ENCODE data around the gene RAB11FIP5.
"Not testable (repeated sequence)": the region's sequence is repeated elsewhere in the genome, so short reads cannot be mapped to it uniquely, and the experiment has no call there.

RAB11FIP5 gene, protein sequence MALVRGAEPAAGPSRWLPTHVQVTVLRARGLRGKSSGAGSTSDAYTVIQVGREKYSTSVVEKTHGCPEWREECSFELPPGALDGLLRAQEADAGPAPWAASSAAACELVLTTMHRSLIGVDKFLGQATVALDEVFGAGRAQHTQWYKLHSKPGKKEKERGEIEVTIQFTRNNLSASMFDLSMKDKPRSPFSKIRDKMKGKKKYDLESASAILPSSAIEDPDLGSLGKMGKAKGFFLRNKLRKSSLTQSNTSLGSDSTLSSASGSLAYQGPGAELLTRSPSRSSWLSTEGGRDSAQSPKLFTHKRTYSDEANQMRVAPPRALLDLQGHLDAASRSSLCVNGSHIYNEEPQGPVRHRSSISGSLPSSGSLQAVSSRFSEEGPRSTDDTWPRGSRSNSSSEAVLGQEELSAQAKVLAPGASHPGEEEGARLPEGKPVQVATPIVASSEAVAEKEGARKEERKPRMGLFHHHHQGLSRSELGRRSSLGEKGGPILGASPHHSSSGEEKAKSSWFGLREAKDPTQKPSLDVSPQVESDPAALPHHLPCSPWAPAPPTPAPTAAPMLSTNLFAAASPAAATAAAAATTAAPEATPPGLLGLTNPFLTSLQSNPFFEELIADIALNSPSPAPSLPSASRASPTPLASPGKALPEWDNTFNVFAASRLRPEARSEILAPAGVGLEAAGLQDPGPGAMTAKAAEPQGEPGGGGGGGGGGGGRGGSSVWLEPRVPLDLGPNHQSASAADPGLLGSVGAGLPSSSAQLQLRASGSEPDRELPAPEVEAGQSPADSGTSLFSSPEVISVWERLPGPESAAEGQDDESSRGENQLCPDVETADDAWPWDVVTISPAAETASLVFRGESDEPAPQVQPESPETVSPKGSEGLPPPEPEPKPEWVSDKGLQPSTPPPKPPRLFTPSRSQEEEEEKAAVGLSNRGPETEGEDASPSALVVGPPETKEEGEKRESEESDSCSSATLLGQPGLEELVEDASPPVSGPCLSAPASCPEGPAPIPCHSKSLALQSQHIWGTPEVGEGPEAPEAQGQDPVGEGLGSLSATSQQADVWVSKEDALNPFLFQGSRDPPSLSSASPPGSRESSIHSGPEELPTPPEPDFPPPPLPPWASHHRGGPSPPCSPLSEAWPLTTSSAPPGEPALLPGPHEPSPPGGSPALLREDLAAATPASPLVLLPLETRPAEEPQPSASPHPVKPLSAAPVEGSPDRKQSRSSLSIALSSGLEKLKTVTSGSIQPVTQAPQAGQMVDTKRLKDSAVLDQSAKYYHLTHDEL (N-terminal part only)

DNA sequence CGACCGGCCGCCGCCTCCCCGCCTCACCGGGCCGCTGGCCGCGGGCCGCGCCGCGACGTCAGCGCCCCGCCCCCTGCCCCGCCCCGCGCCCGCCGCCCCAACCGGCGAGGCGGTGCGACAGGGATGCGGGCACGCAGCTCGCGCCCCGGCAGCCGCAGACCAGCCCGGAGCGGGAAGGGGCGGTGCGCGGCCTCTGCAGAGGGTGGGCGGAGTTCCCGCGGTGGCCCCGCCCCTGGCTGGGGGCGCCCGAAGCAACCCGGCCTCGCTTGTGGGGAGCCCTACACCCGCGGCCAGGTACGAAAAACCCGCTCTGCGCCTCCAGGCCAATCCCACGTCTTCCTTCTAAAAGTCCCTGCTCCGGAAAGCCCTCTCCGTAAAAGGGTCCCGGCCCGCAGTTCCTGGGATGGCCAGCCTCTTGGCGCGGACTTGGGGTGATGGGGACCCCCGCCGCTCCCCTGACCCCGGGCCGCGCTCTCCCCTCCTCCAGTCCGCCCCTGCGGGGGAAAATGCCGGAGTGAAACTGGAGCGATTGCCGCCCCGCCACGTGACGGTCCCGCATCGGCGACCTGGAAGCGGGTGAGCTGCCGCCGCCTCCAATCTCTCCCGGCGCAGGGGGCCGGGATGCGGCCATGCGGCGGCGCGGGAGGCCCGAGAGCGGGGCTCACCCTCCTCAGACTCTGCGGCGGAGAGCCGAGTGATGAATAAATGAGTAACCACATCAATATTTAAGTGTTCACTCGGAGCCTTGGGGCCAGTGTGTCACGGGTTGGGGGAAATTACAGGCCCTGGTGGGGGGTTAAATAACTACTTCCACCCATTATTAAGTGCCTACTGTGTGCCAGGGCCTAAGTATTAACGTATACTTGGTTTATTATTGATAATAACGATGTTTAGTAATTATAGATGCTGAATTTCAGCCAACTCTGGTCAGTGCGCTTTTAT lies at the start of gene RAB11FIP5:
Gene RAB11FIP5 (minus strand): TSS at position 36 of the 942 bp plus-strand sequence. CDS start 171 bp downstream, outside the sequence.
- peak; percentile 71 for DNase-seq (ENCODE audit: low read depth)

DNA sequence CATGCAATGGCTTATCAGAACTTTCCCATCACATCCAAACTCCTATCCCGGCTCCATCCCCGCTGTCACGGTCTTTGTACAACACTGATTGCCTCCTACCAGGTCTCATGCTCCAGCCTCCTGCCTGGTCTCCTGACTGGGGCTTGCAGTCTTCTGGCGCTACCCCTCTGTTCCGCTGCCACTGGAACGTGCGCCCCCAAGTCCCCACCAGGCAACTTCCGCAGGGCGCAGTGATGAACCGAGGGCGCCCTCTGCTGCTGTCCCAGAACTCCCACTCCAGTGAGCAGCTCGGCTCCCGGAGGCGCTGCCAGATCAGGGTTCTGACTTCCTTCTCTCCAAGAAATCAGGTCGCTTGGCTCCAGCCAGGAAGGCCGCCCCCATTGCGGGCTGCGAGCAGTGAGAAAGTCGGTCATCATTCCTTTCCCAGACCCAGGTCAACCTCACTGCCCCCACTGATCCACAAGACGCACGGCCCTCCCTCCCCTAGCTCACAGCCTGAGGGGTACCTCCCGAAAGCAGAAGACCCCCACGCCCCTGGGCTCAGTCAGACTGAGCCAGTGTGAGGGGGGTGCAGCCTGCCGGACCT lies 43.9 kb upstream of the RAB11FIP5 start:
- peak; percentile 23 for DNase-seq (ENCODE audit: low read depth)

DNA sequence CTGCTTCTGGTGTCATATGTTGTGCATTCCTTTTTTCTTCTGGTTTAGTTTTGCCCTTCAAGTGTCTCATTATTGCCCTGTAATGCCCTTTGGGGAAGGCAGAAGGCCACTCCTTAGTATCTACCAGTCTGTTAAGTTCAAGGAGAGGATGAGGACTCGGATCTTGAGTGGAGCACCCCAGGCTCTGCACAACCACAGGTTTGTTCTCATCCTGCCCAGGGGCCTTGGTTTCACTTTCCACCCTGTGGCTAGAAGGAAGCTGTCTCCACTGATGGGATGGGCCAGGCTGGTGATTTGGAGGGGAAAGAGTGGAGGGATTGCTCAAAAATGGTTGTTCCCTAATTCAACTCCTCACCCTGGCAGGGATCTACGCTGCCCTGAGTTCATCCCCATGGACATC lies 30.2 kb upstream of the RAB11FIP5 start:
- no peak for DNase-seq (ENCODE audit: low read depth)

DNA sequence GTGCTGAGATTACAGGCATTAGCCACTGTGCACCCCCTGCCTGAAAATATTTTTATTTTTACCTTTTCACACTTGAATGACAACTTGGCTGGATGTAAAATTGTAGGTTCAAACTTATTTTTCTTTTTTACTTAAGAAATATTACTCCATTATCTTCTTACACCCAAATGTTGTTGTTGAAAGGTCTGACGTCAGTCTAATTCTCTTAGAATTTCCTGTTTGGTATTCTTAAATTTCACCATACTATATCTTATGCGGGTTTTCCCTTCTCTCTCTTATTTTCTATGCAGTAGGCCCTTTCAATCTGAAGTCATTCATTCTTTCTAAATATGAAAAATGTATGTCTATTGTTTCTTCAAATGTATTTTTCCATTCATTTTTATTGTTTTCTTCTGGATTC lies 29.1 kb upstream of the RAB11FIP5 start:
- DNase-seq (ENCODE audit: low read depth): no peak

DNA sequence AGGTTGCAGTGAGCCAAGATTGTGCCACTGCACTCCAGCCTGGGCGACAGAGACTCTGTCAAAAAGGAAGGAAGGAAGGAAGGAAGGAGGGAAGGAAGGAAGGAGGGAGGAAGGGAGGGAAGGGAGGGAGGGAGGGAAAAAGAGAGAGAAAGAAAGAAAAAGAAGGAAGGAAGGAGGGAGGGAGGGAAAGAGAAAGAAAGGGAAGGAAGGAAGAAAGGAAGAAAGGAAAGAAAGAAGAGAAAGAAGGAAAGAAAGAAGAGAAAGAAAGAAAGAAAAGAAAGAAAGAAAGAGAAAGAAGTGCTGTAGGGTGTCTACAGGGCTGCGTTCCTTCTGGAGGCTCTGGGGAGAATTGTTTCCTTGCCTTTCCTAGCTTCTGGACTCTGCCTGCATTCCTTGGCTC lies 22.5 kb upstream of the RAB11FIP5 start:
- no peak for DNase-seq (ENCODE audit: low read depth)

DNA sequence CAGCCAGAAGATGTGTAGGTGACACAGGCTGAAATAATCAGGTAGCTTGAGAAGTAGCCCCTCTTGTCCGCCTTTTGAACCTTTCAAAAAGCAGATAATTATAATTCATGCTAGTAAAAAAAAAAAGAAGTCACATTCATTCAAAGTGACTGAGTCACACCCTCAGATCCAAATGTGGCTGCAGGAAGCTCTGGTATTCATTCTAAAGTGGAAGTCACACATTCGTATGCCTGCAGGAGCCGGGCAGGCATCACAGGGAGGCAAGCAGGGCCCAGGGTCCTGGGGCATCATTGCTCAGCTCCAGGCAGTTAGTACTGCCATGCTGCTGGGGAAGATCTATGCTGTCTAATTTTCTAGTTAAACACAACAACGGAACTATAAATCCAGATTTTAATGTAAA lies 21.7 kb upstream of the RAB11FIP5 start:
- DNase-seq (ENCODE audit: low read depth): no peak

DNA sequence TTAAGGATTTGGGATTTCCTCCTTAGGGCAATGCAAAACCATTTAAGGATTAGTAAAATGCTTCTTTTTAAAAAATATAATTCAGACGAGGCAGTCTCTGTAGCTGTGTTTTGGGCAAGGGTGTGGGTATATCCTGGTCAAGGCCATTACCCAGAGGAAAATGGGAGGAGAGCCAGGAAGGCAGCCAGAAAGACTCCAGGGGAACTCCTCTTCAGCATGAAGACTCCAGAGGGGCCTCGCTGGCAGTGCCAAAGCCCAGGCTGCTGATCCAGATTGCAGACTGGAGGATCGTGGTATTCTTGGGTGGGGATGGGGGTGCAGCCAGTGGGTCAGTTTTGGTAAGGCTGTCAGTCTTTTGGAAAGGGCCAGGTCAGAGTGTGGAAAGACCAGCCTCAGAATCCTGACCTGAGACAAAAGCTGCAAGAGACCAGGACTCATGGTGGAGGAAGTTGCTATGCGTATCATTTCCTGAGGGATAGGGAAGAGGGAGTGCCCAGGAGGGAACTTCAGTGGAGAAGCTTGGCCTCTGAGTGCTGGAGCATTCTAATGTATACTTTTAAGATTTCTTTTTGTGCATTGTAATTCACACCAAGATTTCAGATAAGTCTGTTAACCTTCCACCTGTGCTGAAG lies 20.9 kb upstream of the RAB11FIP5 start:
- DNase-seq (ENCODE audit: low read depth): no peak

DNA sequence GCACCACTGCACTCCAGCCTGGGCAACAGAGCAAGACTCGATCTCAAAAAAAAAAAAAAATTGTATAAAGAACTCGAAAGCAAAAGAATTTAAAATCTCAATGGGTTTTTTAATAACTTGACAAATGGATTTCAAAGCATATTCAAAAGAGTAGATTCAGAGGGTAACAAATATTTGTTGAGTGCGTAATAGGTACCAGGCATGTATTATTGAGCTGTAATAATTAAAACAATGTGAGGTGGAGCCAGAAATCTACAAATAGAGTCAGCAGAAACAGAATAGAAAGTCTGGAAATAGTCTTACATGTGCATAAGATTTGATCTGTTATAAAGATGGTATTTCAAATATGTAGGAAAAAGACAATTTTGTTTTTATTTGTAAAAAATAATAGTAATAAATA lies 19.1 kb upstream of the RAB11FIP5 start:
- DNase-seq (ENCODE audit: low read depth): no peak

DNA sequence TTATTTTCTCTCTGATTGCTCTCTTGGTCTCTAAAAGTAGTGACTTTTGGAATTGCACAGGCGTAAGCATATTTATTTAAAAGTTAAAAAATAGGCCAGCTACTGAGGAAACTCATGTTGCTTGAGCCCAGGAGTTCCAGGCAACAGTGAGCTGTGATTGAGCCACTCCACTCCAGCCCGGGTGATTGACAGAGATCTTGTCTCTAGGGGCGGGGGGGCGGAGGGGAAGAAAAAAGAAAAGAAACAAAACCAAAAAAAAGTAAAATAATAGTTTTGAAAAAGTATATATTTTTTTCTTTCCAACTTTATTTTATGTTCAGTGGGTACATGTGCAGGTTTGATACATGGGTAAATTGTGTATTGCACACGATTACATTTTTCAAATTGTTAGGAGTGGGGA lies 18.0 kb upstream of the RAB11FIP5 start:
- no peak for DNase-seq (ENCODE audit: low read depth)

DNA sequence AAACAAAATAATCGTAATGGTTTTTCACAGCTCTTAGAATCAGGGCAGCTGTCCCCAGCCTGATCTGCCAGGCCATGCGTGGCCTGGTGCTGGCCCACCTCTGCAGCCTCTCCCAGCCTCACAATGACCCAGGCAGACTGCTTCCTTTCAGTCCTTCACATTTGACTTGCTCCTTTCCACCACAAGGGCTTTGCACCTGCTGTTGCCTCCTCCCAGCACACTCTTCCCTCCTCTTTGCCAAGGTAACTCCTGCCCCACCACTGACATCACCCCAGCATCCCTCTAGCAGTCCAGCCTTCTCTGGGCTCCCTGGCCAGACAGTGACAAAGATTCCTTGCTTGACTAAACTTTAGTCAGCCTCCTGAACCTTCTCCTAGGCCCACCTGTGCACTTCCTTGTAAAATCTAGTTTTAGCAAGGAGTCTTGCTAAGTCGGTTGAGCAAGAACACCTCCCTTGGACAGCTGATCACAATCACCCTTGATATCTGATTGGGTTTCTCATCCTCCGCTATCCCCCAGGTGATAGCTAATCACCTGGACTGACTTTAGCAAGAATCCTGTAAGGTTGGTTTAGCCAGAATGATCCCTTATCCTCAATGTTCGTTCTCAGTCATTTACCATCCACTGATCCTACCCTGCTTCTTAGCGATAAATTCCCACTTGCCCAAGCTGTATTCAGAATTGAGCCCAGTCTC lies 16.2 kb upstream of the RAB11FIP5 start:
- DNase-seq (ENCODE audit: low read depth): no peak

DNA sequence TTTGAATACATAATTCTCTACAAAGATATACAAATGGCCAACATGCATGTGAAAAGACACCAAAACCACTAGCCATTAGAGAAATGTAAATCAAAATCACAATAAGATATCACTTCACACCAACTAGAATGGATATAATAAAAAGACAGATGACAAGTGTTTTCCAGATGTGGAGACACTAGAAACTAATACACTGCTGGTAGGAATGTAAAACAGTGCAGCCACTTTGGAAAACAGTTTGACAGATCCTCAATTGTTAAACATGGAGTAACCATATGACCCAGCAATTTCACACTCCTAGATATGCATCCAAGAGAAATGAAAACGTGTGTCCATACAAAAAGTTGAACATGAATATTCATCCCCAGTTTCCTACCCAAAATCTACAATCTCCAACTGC lies 9.8 kb upstream of the RAB11FIP5 start:
- DNase-seq (ENCODE audit: low read depth): no peak

DNA sequence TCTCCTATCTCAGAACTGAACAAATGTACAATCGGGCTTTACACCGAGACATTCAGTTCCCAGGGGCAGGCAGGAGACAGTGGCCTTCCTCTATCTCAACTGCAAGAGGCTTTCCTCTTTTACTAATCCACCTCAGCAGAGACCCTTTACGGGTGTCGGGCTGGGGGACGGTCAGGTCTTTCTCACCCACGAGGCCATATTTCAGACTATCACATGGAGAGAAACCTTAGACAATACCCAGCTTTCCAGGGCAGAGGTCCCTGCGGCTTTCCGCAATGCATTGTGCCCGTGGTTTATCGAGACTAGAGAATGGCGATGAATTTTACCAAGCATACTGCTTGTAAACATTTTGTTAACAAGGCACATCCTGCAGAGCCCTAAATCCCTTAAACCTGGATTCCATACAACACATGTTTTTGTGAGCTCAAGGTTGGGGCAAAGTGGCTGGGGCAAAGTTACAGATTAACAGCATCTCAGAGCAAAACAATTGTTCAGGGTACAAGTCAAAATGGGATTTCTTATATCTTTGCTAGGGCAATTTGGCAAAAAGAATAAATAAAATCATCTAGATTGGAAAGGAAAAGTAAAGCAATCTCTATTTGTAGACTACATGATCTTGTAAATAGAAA lies 7.0 kb upstream of the RAB11FIP5 start:
- not testable (repeated sequence) for DNase-seq (ENCODE audit: low read depth)

DNA sequence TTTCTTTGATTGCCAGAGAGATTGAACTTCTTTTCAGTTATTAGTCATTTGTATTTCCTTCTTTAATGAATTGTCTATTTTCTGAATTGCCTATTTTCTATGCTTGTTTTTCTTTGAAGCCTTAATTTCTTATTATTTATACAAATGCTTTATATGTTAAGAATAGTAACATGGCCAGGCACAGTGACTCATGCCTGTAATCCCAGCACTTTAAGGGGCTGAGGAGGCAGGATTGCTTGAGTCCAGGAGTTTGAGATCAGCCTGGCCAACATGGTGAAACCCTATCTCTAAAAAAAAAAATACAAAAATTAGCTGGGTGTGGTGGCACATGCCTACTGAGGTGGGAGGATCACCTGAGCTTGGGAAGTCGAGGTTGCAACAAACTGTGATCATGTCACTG lies 4.7 kb upstream of the RAB11FIP5 start:
- no peak for DNase-seq (ENCODE audit: low read depth)

DNA sequence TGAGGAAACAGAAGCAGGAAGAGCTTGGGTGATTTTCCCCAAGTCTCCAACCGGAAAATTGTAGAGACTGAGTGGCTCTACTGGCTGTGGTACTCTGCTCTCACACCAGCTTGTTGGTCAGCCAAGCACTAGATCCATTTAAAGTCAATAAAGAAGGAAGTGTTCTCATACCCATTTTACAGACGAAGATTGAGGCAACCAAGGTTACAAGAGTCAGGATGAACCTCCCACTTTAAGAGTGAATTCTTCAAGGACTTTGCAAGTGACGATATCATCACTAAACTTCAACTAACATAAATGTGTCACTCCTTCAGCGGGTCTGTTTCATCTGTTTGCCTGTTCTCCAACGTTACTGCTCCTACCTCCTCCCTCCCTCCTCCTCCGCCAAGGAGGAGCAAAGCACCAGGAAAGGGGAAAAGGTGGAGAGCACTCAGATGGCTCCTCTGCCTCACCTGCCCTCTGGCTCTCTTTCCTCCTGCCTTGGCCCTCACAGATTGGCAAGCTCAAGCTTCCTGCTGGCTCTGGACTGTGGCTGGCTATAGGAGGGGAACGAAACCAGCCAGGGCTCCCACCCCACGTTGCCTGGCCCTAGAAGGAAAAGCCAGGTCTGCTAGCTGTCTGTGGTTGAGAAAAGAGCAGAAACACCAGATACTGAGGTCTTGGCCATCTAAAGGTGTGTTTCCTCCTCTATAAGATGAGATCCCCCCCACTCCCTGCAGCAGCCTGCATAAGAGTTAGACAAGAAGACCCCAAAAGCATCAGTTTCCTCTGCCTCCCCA lies 3.6 kb upstream of the RAB11FIP5 start:
- no peak for DNase-seq (ENCODE audit: low read depth)

DNA sequence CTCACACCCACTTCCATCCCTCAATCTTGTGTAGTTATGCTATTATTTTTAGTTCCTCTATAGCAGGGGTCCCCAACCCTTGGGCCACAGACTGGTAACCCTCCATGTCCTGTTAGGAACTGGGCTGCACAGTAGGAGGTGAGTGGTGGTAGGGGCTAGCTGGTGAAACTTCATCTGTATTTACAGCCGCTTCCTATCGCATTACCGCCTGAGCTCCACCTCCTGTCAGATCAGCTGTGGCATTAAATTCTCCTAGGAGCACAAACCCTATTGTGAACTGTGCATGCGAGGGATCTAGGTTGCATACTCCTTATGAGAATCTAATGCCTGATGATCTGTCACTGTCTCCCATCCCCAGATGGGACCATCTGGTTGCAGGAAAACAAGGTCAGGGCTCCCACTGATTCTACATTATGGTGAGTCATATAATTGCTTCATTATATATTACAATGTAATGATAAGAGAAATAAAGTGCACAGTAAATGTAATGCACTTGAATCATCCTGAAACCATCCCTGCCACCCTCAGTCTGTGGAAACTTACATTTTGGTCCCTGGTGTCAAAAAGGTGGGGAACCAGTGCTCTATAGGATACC lies 1.6 kb upstream of the RAB11FIP5 start:
- no peak for DNase-seq (ENCODE audit: low read depth)

DNA sequence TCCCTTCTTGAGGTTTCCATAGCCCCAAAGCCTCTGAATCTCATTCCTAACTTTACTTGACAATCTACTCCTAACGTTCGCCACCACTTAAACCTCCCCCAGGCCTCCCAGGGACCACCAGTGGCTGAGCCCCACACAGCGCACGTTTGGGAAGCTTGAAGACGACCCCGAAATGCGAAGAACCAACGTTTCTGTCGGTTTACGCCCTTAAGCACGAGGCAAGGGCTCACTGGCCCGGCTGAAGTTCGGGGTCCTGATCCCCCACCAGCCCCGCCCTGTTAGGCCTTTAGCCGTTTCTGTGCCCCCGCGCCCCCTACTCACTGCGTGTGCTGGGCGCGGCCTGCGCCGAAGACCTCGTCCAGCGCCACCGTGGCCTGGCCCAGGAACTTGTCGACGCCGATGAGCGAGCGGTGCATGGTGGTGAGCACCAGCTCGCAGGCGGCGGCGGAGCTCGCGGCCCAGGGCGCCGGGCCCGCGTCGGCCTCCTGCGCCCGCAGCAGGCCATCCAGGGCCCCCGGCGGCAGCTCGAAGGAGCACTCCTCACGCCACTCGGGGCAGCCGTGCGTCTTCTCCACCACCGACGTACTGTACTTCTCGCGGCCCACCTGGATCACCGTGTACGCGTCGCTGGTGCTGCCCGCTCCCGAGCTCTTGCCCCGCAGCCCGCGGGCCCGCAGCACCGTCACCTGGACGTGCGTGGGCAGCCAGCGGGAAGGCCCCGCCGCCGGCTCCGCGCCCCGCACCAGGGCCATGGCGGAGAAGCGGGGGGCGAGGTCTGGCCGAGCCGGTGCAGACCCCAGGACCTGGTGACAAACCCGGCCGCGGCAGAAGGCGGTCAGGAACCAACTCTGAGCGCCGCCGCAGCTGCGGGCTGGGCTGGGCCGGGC lies 479 bp downstream of the RAB11FIP5 start:
- no peak for DNase-seq (ENCODE audit: low read depth)
